Renal cortical epithelial cell (primary cell): ENCODE measurements around the gene BMPR1A. TPM values are rescaled to one million over a fixed set of nuclear protein-coding genes. Genes with fewer than 3 reads are reported as not detected.
A peak's percentile ranks its signal among the peaks of the same experiment; 100 is the strongest.
"Not testable (repeated sequence)": the region's sequence is repeated elsewhere in the genome, so short reads cannot be mapped to it uniquely, and the experiment has no call there.

Experiments used
- DNase-seq: peaks from one replicate; pipeline ENCODE4 v3.0.0-alpha.2; 2011; ENCODE audit warnings: low read depth
- total RNA-seq: library from RNA; depleted of rRNA; stranded (reverse); fragments of >200 nt; gene quantifications from 2 replicates; pipeline ENCODE4 v1.2.3, GENCODE V29; 2014

Gene BMPR1A
- total RNA-seq, 1 donor from 2014 or later = 92.9 TPM

- DNase-seq = no peak
Observed at GRCh38 chr10:86849181-86849894, 92.9 kb downstream of the BMPR1A start.

- DNase-seq = no peak
Observed at GRCh38 chr10:86850481-86850880, 94.1 kb downstream of the BMPR1A start.

GRCh38 chr10:86851328-86852207, 95.1 kb downstream of the BMPR1A start:
- DNase-seq = no peak

- not testable (repeated sequence) for DNase-seq
Observed at GRCh38 chr10:86853582-86853981, 97.2 kb downstream of the BMPR1A start.

GRCh38 chr10:86855513-86855912, 99.1 kb downstream of the BMPR1A start:
- DNase-seq = no peak

- no peak for DNase-seq
Observed at GRCh38 chr10:86856156-86856555, 99.7 kb downstream of the BMPR1A start.

GRCh38 chr10:86857128-86857721, 100.8 kb downstream of the BMPR1A start:
- DNase-seq = peak; percentile 41

- DNase-seq = no peak
Observed at GRCh38 chr10:86858011-86858410, 101.6 kb downstream of the BMPR1A start.

- DNase-seq = no peak
Observed at GRCh38 chr10:86861351-86861750, 104.9 kb downstream of the BMPR1A start.

- no peak for DNase-seq
Observed at GRCh38 chr10:86862373-86862772, 106.0 kb downstream of the BMPR1A start.

- no peak for DNase-seq
Observed at GRCh38 chr10:86862786-86863483, 106.5 kb downstream of the BMPR1A start.

GRCh38 chr10:86863484-86863842, 107.0 kb downstream of the BMPR1A start:
- no peak for DNase-seq

GRCh38 chr10:86865011-86865811, 108.8 kb downstream of the BMPR1A start:
- not testable (repeated sequence) for DNase-seq

- DNase-seq = no peak
Observed at GRCh38 chr10:86867149-86867548, 110.7 kb downstream of the BMPR1A start.

GRCh38 chr10:86868353-86868752, 111.9 kb downstream of the BMPR1A start:
- peak; percentile 62 for DNase-seq

- no peak for DNase-seq
Observed at GRCh38 chr10:86870679-86871078, 114.3 kb downstream of the BMPR1A start.

GRCh38 chr10:86871563-86872183, 115.3 kb downstream of the BMPR1A start:
- peak; percentile 53 for DNase-seq

GRCh38 chr10:86872757-86873156, 116.3 kb downstream of the BMPR1A start:
- no peak for DNase-seq

- DNase-seq = no peak
Observed at GRCh38 chr10:86876748-86877147, 120.3 kb downstream of the BMPR1A start.

- DNase-seq = no peak
Observed at GRCh38 chr10:86878983-86879713, 122.7 kb downstream of the BMPR1A start.
